ENCODE measurements around the gene TRAF1.

TRAF1 gene

DNA sequence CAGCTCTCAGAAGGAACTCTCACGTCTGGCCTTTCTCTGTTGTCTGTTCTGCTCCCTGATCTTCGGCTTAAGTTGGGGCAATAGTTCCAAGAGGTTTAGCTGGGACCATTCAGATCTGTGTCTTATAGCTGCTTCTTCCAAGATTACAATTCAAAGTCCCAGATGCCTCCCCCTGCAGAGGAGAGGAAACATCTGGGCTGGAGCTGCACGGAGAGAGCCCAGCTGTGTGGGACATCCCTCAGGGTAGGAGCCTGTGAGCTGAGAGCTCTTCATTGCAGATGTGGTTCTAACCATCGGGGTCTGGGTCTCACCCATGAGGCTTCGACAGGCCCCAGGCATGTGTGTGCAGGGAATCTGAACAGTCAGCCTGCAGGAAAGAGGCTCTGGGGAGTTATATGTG lies 40.6 kb downstream of the TRAF1 start:
- no peak for DNase-seq

DNA sequence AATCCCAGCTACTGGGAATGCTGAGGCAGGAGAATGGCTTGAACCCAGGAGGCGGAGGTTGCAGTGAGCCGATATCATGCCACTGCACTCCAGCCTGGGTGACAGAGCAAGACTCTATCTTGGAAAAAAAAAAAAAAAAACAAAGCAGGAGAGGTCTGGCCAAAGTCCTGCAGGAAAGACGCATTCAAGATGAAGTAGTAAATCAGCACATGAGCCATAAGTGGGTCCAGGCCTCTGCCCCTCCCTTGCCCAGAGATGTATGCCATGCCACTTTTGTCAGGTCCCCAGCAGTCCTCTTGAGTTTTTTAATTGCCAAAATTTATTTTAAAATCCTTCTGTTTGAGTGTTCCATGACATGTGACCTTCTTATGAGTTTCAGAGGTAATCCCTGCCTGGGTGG lies 41.1 kb downstream of the TRAF1 start:
- no peak for DNase-seq

DNA sequence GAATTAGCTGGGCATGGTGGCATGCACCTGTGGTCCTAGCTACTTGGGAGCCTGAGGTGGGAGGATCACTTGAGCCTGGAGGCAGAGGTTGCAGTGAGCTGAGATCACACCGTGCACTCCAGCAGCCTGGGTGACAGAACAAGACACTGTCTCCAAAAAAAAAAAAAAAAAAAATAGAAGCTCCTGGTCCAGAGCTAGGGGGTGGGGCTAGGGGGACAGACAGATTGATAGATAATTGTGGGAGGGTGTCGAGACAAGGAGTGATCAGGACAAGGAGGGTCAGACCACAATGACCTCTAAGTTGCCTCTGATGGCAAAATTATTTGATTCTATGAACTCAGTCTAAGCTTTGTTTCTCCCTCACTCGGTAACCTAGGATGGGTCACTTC lies 43.0 kb downstream of the TRAF1 start:
- DNase-seq = no peak

DNA sequence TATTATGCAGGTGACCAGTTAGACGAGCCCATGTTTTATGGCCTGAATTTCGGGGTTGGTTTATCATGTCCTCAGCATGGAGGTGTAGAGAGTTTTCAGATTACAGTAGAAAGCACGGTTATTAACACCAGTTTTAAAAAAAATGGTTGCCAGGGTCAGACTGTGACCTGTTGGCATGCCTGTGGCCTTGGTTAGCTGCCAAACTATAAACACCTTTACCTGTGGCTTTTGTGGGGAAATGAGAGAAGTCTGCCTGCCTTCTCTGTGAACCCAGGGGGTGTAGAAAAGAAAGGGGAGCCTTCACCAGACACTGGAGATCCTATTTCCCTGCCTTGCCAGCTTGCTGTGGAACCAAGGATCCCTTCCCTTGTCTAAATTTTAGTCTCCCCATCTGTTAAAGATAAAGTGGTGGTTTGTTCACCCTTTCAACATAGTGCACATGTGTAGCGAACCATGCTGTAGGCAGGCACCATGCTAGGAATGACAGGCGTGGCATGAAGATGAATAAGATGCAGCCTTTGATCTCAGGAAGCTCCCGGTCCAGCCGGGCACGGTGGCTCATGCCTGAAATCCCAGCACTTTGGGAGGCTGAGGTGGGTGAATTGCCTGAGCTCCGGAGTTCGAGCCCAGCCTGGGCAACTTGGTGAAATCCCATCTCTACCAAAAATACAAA lies 43.5 kb downstream of the TRAF1 start:
- DNase-seq = no peak

DNA sequence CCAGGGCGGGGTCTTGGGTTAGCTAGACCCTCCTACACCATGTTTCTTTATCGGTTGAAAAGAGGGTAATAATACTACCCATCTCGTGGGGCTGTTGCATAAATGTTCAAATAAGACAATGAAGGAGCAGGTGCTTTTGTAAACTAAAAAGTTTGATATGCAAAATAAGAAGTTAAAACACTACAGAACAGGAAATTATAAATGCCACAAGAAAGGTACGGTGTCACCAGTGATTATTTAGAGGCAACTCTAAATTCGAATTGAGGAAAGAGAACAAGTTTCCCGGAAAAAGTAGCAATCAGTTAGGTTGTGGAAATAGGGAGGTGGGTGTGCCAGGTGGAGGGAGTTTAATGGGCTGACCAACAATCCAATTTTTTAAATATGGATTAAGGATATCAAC lies 47.1 kb downstream of the TRAF1 start:
- no peak for DNase-seq

DNA sequence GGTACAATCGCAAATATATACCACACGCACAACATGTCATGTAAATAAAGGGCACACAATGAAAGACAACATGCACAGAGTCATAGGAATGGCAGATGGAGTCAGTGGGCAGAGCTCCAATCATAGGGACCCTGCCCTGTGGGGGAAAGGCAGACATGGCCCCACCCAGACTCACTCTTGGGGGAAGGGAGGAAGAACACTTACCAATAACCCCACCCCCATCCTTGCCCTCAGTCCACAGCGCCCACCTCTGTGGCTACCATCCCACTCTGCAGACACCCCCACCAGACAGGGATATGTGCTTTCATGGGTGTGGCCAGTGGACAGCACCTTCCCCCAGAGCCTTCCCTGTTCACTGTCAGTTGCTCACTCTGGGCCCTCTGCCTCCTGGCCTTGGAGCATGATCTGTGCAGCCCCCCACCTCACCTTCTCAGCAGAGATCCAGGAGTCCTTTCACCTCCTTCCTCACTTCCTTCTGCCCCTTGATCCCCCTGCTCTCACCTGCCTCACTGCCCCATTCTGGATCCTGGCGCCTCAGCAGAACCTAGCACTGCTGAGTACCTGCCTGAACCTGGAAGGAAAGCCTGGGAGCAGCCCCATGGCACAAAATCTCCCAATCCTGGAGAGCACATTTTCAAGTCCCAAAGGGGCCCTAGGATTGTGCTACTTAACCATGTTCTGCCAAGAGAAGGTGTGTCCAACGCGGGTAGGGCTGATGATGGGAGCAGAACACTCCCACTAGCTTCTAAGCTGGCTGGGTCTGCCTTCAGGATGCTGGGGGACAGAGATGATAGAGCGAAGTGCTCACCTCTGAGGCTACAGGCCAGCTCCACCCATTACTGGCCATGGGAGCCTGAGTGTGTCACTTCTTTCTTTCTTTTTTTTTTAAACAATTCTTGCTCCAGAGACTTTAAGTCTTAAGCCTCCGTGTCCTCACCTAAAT lies 48.1 kb downstream of the TRAF1 start:
- DNase-seq = no peak

DNA sequence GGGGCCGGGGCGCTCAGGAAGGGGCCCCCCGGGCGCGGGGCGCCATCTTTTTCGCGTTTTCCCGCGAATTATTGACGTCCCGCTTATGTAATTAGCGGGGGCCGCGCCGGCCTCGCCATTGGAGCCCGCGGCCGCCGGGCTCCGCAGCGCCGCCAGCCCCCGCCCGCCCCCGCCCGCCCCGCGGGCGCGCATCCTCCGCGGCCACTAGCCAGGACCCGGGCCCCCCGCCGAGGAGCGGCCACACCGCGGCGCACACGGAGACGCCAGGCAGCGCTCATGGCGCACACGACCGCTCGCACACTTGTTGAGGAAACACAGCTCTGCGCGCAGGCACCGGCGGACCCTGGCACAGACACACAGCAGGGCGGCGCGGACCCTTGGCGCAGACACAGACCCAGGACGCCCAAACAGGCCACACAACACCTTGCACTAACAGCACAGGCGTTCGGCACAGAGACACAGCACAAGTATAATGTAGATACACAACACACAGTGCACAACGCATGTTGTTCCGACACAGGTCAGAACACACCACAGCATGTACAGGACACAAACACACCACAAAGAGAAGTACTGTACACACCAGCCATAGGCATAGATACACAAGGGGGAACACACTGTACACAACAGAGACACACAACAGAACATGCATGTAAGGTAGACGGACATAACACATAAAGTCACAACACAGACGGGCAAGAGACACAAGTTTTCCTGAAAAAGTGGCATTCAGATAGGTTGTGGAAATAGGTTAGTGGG lies 49.1 kb downstream of the TRAF1 start:
- DNase-seq = peak; percentile 52

DNA sequence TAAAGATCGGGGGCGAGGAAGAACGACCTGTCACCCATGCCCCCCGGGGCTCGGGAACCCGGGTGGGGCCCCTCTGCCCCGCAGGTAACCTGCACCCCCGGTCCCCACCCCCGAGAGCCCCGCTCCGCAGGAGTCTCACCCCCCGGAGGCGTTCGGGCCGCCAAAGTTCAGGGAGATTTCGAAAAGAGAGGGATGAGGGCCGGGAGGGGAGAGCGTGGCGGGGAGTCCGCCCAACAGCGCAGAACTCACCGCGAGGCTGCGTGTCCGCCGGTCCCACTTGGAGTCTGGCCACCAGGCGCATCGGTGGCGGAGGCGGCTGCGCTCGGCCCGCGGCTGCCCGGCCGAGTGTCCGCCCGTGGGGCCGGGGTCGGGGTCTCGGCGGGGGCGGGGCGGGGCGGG lies 49.8 kb downstream of the TRAF1 start, which contains the start of gene PHF19:
TSS of gene PHF19 (minus strand) at position 347 of the 399 bp plus-strand sequence. CDS start 2,447 bp downstream, outside the sequence.
- DNase-seq = no peak

DNA sequence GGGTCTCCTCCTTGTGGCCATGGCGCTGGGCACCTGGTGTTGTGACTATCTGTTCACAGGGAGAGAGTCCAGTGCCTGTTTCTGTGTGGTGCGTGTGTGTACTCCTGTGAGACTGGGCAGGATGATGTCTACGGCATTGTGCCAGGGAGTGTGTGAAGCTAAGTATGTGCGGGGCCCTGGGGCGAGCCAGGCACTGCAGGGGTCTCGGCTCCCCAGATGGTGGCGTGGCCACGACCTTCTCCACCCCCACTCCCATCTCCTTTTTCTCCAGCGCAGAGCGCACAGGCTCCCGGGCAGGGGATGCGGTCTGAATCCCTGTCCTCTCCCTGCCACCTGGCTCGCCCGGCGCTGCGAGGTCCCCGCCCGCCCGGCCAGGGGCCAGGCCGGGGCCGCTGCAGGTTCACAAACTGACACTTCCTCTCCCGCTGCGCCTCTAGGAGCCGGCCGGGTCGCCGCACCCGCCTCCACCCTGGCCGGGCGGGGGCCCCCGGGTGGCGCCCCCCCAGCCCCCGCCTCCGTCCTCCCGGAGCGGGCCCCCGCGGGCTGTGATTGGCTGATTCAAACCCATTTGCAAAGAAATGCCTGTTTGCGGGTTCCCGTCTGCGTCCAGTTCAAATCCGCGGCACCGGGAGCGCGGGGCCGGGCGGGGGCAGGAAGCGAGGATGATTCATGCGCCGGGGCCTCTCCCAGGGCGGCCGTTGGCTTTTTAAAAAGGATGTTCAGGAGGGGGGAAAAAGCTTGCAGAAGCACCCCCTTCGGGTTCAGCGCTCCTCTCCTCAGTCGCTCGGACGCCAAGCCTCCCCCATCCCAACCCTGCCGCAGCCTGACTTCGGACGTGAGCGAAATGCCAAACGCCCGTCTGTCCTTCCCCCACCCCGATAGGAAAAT lies 50.4 kb downstream of the TRAF1 start:
- peak; percentile 35 for DNase-seq

DNA sequence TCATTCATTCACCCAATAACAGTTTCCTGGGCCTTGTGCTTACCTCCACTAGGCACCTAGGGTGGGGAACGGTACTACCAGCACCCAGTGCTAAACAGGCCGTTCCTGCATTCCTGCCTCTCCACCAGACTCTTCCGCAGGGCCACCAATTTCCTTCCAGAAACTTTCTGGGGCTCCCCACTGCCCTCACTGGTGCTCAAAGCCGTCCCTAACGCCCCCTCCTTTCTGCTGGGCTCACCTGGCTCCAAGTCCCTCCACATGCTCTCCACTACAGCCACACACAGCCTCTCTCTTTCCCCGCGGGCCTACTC lies 51.0 kb downstream of the TRAF1 start:
- DNase-seq = no peak

DNA sequence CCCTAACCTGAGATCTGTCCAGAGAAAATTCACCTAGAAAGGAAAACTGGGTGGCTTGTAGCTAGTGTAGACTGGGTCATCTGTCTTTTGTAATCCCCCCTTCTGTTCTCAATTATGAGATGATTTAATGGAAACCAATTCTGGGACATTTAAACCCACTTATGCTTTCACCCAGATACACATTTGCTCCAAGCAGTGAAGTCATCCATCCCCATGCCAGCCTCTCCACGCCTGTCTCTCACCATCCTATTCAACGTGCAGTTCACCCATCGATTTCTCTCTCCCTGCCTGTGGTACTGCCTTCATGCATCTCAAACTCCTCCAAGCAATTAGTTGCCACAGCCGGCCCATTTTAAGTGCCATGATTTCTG lies 51.4 kb downstream of the TRAF1 start:
- no peak for DNase-seq

DNA sequence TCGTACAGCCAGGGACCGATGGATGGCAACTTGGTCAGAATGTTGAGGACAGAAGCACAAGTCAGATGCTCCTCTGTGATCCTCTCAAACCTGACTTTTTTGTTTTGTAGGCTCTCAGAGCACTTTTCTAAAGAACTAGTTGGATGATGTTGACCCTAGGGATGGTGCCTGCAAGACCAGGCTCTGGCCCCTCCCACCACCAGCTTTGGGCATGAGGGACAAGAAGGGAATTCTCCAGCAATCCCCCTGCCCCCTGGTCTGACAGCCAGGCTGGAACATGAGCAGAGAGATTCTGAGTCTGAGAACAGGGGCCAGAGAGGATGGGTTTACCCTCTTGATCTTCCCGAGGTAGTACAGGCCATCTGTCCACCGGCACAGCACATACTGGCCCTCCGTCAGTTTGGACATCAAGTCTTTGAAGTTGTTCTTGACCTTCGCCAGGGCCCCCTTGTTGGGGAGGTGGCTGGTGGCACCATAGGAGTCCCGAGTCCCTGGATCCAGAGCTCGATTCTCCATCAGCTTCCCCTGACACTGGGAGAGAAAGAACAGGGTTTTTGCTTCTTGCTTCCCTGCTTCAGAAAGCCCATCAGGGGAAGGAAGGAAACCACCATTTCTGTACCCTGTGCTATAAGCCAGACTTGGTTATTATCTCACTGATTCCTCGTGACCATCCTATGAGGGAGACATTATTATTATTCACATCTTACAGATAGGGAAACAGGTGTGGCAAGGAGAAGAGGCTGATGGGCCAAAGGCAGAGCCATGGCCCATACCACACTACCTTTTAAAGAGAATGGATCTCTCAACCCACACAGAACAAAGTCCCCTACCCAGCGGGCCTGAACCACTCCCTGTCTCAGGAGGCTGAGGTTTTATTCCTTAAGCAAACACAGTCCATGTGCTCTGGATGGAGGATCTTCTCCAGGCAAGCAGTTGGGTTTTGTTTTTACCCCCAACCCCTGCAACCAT lies 52.1 kb downstream of the TRAF1 start:
- no peak for DNase-seq

DNA sequence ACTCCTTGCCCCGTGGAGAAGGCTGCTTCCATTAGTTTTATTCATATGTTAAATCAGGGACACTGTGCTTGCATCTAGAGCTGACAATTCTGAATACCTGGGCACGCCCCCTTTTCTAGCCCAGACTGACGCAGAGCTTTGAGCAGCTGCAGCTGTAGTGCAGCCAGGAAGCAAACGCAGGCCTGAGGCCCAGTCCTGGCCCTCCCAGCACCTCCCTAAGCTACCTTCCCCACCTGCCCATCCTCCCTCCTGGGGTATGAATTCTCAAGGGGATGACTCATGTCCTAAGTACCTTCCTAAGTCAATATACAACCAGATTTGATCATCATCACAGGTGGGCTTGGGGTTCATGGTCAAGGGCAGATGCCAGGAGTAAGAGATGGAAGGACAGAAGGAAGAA lies 53.1 kb downstream of the TRAF1 start:
- DNase-seq = no peak

DNA sequence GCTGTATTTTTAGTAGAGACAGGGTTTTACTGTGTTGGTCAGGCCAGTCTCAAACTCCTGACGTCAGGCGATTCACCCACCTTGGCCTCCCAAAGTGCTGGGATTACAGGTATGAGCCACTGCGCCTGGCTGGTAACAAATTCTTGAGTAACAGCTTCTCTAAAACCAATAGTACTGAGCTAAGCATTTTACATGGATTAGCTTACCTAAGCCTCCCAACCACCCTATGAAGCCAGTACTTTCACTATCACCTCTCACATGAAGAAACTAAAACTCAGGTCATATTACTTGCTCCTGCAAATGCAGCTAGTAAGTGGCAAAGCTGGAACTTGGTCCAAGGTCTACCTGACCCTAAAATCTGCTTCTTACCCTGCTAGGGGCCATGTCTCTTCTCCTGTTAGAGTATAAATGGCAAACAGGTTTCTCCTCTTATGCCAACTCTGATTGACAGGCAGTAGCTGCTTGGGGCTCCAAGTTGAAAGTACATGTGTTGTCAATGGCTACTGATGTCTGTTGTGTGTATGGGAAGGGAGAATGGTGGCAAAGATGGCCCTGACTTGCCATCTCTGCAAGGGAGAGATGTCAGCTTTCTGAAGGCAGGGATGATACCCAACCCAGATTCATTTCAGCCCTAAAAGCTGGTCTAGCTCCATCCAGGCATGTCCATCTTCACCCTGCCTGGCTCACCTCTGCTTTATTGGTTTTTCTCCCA lies 53.6 kb downstream of the TRAF1 start:
- no peak for DNase-seq

DNA sequence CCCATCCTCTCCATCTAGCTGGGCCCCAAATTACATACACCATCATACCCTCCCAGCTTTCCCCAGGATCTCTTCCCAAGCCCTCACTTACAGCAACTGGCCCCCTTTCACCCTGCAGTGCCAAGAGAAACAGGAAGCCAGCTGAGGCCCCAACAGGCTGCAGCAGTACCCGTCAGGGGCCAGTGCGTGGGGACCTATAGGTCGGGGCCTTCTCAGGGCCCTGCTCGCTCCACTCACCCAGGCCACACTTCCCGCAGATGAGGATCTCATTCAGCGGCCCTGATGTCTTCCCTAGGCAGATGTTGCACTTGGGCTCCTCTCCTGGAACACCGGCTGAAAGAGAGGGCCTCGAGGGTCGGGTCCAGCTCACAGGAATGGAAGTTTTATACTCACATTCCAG lies 56.4 kb downstream of the TRAF1 start:
- no peak for DNase-seq

DNA sequence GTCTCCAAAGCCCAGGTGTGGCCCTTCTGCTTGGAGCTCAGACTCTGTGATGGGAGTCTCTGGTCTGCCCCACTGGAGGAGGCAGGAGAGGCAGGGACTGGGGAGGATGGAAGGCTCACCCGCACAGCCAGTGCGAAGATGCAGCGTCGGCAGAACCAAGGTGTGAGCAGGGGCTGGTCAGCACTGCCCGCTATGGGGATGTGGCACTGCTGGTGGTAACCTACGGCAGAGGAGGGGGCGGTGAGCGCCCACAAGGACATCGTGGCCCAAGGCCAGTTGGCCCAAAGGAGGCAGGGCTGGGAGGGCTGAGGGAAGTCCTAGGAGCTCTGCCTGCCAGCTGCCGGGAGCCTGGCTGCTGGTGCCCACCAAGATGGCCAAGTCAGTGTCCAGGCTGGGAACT lies 56.9 kb downstream of the TRAF1 start:
- no peak for DNase-seq

DNA sequence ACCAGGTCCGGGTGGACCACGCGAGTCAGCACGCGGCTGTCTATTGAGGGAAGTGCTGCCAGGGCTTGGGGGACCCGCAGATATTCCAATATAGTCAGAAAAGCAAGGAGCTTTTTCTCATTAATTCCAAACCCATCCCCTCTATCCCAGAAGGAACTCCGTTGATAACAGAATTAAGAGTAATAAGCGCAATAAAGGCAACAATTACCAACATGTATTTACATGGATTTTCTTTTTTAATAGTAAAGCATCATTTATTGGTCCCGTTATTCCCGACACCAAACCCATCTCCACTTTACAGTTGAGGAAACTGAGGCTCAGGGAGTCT lies 57.3 kb downstream of the TRAF1 start:
- DNase-seq = no peak

DNA sequence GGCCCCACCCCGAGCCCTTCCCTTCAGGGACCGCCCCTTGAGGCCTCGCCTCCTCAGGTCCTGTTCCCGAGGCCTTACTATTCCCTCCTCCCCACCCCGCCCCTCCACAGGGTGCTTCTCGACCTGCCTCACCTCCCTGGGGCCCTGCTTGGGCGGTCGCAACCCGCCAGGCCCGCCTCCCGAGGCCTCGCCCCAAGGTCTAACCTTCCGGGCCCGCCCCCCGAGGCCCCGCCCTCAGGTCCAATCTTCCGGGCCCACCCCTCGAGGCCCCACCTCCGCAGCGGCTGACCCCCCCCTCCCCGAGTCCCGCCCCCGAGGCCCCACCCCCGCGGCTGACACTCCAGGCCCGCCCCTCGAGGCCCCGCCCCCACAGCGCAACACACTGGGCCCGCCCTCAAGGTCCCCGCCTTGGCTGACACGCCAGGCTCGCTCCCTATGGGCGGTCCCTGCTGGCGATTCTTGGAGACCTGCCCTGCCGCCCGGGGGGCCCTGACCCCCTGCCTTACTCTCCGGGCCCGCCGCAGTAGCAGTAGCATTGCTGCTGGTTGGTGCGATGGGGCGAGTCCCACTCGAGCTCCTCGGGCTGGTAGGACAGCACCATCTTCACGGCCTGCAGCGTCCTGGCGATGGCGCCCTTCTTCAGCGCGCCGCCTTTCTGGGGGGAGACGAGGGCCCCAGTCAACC lies 57.8 kb downstream of the TRAF1 start:
- peak; percentile 87 for DNase-seq

DNA sequence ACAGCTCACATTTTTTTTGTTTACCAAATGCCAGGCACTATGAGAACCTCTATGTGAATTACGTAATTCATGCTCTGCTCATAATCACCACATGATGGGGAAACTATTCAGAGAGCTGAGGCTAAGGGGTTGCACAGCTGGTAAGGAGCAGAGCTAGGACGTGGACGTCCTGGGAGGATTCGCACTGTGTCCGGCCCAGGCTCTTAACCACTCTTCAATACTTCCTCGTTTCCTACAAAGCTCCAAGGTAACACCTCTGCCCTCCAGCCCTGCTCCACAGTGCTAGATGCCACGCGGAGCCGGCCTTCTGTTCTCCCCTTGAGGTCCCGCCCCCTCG lies 58.3 kb downstream of the TRAF1 start:
- DNase-seq = no peak

DNA sequence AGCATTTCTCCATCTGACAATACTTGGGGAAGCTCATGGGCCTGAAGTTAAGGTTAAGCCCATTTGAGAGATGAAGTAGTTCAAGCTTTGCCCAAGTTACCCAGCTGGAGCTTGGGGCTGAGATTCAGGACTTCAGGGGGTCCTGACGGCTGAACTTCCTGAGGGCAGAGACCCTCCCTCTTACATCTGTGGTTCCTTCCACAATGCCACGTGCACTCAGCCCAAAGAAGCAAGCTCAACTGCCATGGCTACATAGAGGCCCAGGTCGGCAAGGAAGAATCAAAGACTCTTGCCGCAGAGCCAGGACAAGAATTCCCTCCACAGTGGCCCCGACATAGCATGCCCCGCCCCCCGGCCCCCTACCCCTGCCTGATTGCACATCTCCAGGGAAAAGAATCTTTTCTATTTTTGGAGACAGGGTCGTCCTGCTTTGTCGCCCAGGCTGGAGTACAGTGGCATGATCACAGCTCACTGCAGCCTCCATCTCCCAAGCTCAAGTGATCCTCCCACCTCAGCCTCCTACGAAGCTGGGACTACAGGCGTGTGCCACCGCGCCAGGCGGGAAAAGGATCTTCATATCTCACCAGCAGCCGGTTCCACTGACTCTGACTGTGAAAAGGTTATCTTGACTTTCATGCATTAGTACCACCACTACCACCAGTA lies 58.8 kb downstream of the TRAF1 start:
- no peak for DNase-seq
